GM19238 (cell line): ENCODE data around the gene RUVBL2.
A peak's percentile ranks its signal among the peaks of the same experiment; 100 is the strongest.

Experiments
- DNase-seq: peaks from one replicate; pipeline ENCODE4 v3.0.0; 2011; ENCODE audit warnings: low spot score; ENCODE audit not compliant: insufficient read length

RUVBL2 gene

DNA sequence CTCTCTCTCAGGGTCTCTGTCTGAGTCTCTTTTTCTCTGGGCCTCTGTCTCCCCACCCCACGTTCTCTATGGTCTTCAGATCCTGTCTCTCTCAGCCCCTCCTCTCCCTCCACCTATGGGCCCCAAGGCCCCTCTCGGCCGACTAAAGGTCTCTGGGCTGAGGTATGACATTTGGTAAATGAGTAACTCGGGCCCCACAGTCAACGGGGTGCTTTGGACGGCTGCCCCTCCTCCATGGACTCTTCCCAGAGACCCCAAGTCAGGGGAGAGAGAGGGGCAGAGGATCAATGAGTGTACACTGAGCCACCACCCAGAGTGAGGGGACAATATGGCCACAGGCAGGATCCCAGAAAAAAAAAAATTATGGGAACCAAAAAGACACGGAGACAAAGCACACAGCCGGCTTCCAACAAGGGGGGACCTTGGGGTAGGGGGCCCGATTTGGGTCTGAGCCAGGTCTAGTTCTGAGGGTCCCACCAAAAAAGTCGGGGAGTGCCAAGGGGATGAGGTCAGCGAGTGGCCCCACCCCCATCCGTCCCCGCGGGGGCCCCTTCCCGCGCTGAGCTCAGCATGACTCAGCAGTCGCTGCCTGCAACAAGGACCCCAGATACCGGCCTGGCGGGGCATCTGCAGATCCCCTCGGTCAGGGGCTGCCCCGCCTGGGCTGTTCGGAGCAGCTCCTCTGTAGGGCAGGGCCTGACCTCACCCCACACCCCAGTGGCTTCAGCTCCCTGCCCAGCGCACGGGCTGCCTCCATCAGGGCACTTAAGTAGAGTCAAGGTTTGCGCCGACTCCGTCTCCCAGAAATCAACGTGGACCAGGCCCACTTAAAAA is 30.1 kb upstream of the RUVBL2 start:
- peak; percentile 61 for DNase-seq

DNA sequence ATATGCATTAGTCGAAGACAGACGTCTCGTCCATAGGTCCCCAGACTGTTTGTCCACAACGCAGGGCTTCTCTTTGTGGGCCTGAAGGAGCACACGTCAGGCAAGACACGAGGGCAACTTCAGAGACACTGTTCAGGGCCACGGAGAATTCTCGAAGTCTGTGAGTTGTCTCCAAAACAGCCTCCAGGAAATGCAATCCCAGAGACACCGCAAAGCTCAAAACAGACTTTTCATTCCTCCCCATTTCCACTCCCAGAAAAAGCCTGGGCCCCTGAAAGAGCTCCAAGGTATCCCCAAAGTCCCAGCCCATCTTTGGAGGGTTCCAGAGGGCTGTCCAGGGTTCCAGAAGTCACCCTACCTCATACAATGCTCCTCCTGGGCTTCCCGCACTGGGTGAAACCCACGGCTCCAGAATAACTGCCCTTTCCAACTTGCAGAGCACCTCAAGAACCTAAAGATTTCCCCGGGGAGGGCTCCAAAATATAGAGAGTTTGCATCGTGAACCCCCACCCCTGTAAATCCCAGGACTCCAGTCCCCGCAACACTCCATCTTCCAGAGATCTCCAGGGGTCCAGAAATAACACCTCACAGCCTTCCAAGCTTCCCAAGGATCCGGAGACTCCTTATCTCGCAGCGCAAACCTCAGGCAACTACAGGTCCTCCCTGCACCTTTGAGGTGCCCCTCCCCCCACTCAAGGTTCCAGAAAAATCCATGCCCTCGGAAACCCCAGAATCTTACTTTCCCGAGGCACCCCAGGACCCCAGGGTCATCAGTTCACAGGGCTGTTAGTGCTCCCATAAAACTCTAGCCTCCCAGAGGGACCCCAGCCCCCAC is 29.3 kb upstream of the RUVBL2 start:
- DNase-seq: no peak

DNA sequence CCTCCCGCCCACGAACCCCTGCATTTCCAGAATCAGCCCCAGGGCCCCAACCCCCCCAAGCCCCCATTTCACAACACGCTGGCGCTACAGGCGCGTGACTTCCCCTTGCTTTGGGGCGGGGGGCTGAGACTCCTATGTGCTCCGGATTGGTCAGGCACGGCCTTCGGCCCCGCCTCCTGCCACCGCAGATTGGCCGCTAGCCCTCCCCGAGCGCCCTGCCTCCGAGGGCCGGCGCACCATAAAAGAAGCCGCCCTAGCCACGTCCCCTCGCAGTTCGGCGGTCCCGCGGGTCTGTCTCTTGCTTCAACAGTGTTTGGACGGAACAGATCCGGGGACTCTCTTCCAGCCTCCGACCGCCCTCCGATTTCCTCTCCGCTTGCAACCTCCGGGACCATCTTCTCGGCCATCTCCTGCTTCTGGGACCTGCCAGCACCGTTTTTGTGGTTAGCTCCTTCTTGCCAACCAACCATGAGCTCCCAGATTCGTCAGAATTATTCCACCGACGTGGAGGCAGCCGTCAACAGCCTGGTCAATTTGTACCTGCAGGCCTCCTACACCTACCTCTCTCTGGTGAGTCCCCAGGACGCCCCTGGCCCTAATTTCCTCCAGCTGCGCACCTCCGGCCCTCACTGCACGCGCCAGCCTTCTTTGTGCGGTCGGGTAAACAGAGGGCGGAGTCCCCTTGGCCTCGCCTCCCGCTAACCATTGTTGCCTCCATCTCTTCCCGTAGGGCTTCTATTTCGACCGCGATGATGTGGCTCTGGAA is 28.5 kb upstream of the RUVBL2 start, which contains the start of gene FTL:
Gene FTL, plus strand, starts transcription at position 270 of the 766 bp plus-strand sequence. Its CDS starts 199 bp downstream, at position 469.
- DNase-seq: peak; percentile 94

DNA sequence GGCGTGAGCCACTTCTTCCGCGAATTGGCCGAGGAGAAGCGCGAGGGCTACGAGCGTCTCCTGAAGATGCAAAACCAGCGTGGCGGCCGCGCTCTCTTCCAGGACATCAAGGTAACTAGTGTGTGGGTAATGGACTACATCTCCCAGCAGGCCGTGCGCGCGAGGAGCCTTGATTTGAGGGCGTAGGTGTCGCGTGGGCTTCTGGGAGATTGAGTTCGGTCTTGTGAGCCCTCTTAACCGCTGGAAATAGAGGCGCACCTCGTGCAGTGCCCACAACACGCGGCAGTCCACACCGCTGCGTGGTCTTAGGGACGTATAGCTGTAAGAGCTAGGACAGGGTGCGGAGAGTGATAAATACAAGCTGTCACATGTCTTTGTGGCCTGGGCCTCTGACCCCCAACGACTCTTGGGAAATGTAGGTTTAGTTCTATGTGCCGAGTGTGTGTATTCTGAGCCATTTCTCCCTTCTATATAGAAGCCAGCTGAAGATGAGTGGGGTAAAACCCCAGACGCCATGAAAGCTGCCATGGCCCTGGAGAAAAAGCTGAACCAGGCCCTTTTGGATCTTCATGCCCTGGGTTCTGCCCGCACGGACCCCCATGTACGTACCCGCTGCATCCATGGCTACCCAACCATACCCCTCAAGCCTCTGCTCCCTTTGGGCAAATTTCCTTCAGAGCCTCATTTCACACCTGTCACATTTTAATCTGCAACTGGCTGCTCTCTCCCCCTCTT is 27.7 kb upstream of the RUVBL2 start:
- peak; percentile 68 for DNase-seq

DNA sequence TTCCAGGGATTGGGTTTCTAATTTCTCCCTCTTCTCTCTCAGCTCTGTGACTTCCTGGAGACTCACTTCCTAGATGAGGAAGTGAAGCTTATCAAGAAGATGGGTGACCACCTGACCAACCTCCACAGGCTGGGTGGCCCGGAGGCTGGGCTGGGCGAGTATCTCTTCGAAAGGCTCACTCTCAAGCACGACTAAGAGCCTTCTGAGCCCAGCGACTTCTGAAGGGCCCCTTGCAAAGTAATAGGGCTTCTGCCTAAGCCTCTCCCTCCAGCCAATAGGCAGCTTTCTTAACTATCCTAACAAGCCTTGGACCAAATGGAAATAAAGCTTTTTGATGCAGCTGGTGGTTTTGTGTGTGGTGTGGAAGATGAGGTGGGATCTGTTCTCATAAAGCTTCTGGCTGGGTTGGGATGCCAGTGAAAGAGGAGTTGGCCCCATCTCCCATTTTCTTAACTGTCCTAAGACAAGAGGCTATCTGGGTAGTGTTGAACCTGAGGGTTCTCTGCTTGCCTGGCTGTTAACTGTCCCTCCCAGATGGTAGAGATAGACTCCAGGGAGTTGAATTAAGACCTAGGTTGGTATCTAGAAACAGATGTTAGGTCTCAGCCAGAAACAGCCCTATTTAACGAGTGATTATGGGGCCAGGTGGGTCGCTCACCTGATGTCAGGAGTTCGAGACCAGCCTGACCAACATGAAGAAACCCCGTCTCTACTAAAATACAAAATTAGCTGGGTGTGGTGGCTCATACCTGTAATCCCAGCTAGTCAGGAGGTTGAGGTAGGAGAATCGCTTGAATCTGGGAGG is 26.9 kb upstream of the RUVBL2 start:
- no peak for DNase-seq

DNA sequence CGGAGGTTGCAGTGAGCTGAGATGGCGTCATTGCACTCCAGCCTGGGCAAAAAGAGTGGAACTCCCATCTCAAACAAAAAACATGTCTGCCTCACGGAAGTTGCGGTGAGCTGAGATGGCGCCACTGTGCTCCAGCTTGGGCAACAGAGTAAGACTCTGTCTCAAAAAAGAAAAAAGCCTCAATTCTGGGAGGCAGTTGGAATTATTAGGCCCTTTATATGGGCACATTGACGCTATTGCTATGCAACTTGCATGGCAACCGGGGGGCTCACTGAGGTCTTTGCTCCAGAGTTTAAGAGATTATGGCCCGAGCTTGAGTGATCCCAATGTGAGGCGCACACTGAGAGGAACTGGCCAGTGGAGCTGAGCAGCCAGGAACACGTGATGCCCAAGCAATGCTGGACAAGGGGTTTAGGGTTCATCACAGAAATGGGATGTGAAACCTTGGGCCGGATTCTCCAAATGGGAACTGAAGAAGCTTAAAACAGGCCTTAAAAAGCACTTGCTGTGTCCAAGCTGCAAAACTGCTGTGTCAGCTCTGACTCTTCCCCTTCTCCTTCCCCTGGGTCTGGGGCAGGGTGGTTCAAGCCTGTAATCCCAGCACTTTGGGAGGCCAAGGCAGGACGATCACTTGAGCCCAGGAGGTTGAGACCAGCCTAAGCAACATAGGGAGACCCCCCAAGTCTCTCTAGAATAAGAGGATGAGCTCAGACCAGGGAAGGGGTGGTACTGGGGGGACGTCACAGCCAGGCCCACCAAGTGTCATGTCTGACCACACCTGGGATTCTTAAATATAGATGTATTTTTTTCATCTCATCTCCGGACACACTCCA is 26.1 kb upstream of the RUVBL2 start:
- DNase-seq: no peak

DNA sequence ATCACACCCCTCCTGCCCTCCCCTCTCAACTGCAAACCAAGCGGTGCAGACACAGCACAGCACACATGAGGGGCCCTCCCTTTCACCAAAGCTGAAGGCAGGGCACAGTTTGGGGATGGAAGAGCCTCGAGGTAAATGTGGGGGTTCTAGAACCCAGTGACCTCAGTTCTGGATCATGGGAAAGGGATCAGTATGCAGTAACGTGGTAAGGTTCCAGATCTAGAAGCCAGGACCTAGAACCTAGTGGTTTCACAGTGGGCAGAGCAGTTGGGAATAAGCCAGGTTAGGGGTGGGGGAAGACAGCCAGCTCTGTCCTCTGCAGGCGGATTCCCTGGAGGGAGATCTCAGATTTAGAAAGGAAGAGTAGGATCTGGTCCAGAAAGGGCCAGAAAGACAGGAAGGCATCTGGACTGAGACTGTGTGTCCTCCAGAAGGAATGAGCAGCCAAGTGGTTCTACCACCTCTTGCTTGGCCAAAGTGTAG is 25.5 kb upstream of the RUVBL2 start:
- DNase-seq: no peak

DNA sequence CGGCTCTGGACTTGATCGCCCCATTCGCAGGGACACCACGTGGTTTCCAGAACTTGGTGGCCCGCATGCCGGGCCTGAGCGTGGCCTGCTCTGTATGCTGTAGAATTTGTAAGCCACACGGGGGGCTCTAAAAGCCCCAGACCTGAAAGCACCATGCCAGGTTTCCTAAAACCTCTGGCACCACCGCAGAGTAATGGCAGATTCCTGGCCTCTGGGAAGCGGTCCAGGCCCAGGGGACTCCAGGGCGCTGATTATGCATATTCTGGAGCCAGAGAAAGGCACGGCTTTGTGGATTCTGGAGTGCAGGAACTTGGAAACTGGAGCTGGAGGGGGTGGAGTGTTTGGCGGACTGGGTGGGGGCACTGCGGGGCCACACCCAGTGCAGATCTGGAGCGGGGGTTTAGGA is 24.9 kb upstream of the RUVBL2 start:
- DNase-seq: no peak

DNA sequence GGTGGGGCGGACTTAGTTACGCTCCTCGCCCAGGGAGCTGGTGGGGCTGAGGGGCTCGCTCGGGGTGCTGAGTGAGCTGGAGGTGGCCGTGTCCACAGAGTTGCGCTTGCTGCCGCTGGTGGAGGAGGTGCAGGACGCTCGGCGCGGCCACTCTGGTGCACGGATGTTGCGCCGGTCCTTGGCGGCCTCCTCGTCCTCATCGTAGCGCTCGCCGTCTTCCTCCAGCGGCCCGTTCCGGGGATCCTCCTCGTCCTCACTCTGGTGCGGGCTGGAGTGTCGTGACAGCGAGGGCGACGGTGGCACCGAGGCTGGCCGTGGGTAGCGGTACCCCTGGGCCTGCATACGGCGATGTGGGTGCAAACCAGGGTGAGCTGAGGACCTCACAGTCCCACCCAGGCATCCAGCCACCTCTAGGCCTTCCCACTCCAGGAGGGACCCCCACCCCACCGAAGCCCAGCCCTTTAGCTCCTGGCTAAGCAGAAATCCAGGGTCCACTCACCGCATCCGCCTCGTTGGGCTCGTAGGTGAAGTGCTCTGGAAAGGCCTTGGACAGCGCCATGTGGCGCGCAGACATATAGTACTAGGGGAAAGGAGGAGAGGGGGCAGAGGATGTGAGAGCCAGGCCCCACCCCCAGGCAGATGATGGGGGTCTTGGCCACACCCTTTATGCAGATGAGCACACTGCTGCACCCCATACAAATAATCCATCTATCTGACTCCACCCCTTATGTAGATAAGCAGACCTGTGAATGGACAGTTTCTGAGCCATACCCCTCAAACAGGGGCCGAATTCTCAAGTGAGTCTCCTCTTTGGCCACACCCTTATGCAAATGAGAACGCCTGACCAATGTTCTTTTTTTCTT is 24.2 kb upstream of the RUVBL2 start:
- DNase-seq: no peak

DNA sequence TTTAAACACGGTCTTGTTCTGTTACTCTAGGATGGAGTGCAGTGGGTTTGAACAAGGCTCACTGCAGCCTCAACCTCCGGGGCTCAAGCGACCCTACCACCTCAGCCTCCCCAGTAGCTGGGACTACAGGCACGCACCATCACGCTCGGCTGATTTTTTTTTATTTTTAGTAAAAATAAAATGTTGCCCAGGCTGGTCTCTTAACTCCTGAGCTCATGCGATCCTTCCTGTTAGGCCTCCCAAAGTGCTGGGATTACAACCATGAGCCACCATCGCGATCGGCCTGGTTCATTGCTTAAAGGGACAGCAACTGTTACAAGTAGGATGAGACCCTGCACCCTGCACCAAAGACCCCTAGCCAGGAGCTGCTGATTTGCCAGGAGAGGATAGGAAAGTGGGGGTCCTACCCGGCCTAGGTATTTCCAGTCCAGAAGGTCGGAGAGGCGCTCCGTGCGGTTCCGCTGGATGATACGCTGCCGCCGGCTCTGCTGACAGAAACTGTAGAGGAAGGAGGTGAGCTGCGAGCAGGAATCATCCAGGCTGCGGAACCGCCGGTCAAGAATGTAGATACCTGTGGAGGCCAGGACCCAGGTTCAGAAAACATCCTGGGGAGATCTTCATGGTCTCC is 23.4 kb upstream of the RUVBL2 start:
- no peak for DNase-seq

DNA sequence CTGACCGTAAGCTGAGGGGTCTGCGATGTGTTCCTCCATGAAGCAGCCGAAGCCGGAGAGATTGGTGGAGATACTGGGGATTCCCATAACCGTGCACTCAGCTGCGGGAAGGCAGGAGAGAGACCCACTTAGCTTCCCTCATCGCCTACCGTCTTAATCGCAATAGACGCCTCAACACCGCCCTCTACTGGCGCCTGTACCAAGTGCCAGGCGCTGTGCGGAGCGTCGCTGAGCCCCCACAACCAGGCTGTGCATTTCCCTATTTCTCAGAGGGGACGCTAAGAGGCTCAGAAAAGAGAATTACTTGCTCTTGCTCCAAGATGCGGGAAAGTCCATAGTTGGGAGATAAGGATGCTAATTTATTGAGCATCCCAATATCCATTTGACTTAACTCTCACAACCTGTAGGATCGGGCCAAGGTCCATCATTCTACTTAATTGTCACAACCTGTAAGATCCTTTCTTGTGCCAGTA is 22.7 kb upstream of the RUVBL2 start:
- peak; percentile 66 for DNase-seq

DNA sequence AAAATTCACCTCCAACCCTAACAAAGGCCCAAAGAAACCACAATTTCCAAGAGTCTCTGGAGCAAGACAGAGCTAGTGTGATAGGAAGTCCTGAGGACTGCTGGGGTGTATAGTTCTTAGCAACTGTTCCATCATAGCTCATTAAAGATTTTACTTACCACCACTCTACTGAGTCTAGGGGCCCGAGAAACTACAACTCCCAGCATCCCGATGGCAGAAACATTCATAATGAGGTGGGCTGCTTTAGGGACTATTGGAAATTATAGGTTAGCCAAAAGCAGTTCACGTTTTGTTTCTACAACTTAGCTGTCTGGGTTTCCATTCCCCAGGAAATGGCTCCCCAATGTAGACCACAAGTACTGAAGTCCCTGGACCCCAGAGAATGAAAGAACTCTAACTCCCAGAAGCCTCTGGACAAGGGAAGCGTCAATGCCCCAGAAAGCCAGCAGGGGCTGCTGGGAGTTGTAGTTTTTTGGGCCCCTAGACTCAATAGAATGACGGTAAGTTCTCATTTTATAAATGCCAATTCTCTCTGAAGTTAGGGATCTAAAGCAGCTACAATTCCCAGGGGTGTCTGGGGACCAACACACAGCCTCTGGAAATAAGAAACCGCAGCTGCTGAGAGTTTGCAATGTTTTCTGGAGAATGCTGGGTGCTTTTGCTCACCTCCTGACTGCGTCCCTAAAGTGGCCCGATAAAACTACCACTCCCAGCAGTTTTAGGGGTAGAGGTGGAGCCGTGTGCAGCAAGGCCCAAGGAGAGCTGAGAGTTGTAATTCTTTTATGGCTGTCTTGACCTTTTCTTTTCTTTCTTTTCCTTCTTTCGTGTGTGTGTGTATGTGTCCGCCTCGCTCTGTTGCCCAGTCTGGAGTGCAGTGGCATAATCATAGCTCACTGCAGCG is 17.5 kb upstream of the RUVBL2 start:
- no peak for DNase-seq

DNA sequence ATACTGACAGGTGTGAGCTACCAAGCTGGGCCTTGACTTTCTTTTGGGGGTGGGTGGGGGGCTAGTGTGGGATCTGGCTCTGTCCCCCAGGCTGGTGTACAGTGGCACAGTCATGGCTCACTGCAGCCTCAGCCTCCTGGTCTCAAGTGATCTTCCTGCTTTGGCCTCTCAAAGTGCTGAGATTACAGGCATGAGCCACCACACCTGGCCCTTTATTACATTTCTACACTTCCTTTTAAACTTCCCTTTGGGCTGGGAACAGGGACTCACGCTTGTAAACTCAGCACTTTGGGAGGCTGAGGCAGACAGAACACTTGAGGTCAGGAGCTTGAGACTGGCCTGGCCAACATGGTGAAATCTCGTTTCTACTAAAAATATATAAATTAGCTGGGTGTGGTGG is 16.6 kb upstream of the RUVBL2 start:
- DNase-seq: no peak

DNA sequence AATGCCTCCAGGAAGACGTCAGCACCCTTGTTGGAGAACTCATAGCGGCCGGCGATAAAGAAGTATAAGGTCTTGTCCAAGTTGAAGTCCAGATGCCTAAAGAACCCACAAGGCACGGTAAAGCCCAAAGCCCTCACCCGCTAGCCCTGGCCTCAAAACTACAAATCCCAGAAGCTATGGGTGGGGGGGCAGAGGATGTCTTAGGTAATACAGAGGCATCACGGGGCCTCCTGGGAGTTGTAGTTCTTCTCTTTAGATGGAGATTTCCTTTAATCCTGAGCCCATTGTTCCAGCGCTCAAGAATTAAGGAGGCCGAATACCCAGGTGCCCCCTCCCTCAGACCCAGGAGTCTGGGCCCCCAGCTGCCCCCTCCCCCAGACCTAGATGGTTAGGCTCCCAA is 11.4 kb upstream of the RUVBL2 start:
- no peak for DNase-seq

DNA sequence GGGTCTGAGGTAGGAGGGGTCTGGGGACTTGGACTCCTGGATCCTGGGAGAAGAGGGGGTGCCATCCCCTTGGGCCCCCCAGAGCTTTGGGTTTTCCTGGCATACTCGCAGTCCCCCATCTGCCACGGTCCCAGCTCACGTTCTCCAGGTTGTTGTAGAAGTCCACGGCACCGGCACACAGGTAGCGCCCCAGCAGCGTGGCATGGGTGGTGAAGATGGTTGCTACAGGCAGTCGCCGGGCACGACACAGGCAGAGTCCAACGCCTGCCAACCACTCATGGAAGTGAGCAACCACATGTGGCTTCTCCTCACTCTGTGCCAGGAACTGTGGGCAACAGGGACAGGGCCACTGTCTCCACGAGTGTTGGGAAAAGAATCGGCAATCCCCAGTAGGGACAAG is 8.0 kb upstream of the RUVBL2 start:
- no peak for DNase-seq

DNA sequence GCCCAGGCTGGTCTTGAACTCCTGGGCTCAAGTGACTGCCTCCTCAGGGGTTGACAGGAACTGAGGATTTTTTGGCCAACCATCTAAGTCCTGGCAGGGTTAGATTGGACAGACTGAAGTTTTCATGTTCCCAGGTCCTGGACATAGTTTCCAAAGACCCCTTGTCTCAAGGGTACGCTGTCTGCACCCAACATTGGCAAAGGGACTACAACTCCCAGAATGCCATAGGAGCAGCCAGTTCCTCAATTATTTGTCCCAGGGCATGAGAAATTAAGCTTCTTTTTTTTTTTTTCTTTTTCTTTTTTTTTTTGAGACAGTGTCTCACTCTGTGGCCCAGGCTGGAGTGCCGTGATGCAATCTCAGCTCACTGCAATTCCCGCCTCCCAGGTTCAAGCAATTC is 7.5 kb upstream of the RUVBL2 start:
- no peak for DNase-seq

DNA sequence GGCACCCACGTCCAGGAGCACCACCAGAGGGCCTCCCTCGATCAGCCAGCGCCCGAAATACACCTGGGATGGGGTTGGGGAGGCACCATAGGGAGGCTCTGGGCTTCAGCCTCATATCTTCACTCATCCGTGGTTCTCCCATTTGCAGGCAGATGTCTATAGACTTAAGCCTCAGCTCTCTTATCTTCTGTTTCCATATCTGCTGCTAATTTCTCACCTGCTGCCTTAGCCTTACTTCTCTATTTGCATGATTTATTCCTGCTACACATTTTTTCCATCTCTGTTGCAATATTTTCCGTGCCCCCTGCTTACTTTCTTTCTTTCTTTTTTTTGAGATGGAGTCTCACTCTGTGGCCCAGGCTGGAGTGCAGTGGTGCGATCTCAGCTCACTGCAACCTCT is 6.4 kb upstream of the RUVBL2 start:
- DNase-seq: no peak
